Spleen (tissue), 7 donors: ENCODE measurements around the gene SH3BGRL3.

Experiments used
- CTCF ChIP-seq, 11 experiments: fragments of 200-600 bp in 7 of 11; fragments of 450-650 bp in 4 of 11; sonication (generic) in 4 of 11; IDR thresholded peaks in 8 of 11; conservative IDR thresholded peaks in 3 of 11; 1 replicate in 7 of 11; 2 replicates in 4 of 11; pipeline versions ENCODE4 v1.4.0 to v1.8.0; 2016 to 2021; ENCODE audit warnings: antibody characterized with exemption in 11 of 11, inconsistent platforms in 4 of 11, mild to moderate bottlenecking in 1 of 11
- POLR2A ChIP-seq, 3 donors: fragments of 450-650 bp; IDR thresholded peaks; one replicate each; pipeline ENCODE4 v1.5.1; 2017; ENCODE audit warnings: antibody characterized with exemption in 3 of 3, mild to moderate bottlenecking in 1 of 3
- POLR2AphosphoS5 ChIP-seq, 3 donors: sonication (generic); formaldehyde crosslinking; IDR thresholded peaks; one replicate each; pipeline ENCODE4 v1.5.1; 2017; ENCODE audit warnings: antibody characterized with exemption in 3 of 3
- donor health status: DM: no; HTN: no; CAD: no; lungs with moderate emphysema.
- donor health status: DM: no; HTN: no; CAD: no.
- donor health status: DM: no; HTN: no; CAD: no.

GRCh38 chr1:26297791-26298124, 17.9 kb downstream of the SH3BGRL3 start:
- no peak for TF ChIP-seq CTCF (IDR thresholded peaks at IDR 0.05 in 8 of 11, conservative IDR thresholded peaks at IDR 0.05 in 3 of 11)
- no peak for TF ChIP-seq POLR2A (IDR thresholded peaks at IDR 0.05)
- no peak for TF ChIP-seq POLR2AphosphoS5 (IDR thresholded peaks at IDR 0.05)
